GM10266 (cell line): ENCODE data around the gene ADAM21.
"Not testable (repeated sequence)": the region's sequence is repeated elsewhere in the genome, so short reads cannot be mapped to it uniquely, and the experiment has no call there.

Source experiments
- DNase-seq: peaks from one replicate; pipeline ENCODE4 v3.0.0; 2012; ENCODE audit errors: extremely low spot score
- TF ChIP-seq, protein P1 (sequence below): IDR thresholded peaks from 2 replicates; pipeline ENCODE4 v1.5.1; 2012; ENCODE audit warnings: mild to moderate bottlenecking, low read depth; ENCODE audit not compliant: control insufficient read depth, insufficient read depth; ENCODE audit errors: missing control alignments

ADAM21 gene

DNA sequence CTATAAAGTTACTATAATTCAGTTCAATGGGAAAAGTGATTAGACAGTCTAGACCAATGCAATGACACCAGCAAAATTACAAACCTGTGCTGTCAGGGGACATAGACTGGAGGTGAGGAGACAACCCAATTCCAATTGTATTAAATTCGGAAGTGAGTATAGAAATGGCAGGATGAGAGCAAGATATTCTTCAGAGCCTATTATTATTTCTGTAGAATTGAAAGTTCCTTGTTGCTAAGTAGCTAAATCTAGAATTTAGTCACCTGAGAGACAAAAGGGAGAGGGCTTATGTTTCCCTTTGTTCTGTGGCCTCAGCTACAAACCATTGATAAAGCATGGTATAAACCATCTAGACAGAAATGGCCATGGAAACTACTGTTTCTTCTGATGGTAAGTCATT is at the start of gene ADAM21:
Gene ADAM21 (plus strand): TSS at position 301 of the 400 bp plus-strand sequence. CDS start 5,326 bp downstream, outside the sequence.
- no peak for DNase-seq
- TF ChIP-seq, protein P1, sequence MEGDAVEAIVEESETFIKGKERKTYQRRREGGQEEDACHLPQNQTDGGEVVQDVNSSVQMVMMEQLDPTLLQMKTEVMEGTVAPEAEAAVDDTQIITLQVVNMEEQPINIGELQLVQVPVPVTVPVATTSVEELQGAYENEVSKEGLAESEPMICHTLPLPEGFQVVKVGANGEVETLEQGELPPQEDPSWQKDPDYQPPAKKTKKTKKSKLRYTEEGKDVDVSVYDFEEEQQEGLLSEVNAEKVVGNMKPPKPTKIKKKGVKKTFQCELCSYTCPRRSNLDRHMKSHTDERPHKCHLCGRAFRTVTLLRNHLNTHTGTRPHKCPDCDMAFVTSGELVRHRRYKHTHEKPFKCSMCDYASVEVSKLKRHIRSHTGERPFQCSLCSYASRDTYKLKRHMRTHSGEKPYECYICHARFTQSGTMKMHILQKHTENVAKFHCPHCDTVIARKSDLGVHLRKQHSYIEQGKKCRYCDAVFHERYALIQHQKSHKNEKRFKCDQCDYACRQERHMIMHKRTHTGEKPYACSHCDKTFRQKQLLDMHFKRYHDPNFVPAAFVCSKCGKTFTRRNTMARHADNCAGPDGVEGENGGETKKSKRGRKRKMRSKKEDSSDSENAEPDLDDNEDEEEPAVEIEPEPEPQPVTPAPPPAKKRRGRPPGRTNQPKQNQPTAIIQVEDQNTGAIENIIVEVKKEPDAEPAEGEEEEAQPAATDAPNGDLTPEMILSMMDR: no peak

DNA sequence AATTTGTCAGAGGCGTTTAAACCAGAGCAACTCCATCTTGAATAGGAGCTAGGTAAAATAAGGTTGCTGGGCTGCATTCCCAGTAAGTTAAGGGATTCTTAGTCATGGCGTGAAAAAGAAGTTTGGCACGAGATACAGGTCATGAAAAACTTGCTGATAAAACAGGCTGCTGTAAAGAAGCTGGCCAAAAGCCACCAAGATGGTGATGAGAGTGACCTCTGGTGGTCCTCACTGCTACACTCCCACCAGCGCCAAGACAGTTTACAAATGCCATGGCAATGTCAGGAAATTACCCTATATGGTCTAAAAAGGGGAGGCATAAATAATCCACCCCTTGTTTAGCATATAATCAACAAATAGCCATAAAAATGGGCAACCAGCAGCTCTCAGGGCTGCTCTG is 48.6 kb upstream of the ADAM21 start:
- DNase-seq: not testable (repeated sequence)

DNA sequence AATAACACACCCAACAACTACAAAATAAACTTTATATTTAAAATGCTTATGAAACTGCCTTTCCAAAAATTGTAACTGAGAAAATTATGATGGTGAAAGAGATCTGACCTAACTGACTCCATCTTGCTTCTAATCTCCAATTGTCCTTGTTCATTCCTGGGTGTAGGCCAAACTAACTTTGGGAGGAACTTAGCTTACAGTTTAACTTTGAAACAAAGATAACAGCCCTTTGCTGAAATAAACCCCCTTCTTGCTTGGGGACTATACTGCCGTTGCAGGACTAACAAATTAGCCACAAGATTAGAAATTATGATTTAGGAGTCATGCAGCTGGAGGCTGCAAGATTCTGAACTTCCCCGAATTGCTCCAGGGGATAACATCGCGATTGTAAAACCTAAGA is 45.8 kb upstream of the ADAM21 start:
- DNase-seq: not testable (repeated sequence)

DNA sequence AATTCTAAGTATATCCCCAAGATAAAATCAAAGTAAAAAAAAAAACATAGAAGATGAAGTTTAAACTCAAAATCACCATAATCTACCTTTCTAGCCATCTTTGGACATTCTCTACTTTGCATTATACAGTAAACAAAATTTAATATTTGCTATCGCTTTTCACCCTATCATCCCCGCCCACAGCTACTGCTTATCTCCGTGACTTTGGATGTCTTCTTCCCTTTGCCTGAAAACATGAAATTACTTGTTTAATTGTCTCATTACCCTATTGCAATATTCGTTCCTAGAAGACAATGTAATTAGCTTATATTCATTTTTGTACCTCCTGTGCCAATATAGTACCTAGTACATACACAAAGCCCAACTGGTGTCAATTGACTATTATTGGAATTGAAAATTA is 44.4 kb upstream of the ADAM21 start:
- TF ChIP-seq, protein P1: no peak
- DNase-seq: no peak

DNA sequence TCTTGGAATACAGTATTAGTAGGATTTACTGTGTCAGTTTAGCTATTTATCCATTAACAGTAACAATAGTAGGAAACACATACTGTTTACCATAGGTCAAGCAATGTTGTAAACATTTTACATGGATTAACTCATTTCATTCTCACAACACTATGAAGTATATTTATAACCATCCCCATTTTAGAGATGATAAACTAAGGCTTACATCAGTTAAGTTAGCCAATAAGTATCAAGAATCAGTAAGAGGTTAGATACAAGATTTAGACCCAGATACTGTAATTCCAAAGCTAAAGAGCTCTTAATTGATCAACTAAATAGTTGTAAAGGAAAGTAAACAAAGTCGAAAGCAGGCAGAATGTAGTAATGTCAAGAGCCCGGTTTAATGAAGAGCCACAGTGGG is 36.2 kb upstream of the ADAM21 start:
- DNase-seq: no peak
- TF ChIP-seq, protein P1: no peak

DNA sequence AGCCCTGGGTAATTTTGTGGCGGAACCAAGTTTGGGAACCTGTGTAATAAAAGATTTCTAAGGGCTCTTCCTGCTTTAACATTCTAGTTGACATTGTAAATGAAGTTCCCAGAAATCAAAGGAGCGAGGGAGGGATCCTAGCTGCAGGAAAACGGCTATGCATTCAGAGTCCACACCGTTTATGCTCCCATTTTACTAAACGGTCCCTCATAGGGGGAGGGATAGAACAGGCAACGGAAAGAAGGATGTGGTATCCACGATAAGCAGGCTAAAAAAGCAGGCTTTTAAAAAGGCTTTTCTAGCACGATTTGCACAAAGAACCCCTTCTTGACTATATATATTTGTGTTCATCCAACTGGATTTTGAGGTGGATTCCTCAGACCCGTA is 35.6 kb upstream of the ADAM21 start:
- DNase-seq: no peak
- TF ChIP-seq, protein P1: no peak

DNA sequence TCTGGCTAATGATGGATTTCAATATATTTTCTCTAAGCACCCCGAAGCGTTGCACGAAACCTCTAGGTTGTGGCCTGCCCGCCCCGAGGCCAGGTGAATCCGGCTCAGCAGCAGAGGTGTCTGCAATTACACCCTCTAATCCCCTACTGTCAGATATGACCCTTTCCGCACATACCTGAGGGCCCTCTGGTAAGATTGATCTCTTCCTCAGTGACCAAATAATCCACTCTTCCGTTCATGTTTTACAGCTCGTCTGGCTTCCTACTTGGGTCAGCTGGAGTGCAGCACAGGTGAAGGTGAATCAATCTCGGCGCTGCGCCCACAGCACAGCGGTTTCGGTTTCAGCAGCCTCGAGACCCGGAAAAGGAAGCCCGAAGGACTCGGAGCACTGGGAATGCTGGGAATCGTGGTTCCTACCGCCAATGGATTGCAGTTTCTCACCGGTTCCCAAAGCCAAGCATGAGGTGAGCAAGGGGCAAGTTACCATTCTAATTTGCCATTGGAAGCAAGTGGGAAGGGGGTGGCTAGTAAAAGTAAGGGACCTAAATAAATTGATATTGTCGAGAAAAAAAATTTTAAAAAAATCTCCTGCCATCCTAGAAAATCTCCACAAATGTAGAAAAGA is 35.1 kb upstream of the ADAM21 start, which contains the start of gene SYNJ2BP:
Gene SYNJ2BP (minus strand): TSS at position 366 of the 625 bp plus-strand sequence. CDS start 127 bp downstream, at position 239.
- peak; percentile 61 for DNase-seq
- TF ChIP-seq, protein P1: no peak

DNA sequence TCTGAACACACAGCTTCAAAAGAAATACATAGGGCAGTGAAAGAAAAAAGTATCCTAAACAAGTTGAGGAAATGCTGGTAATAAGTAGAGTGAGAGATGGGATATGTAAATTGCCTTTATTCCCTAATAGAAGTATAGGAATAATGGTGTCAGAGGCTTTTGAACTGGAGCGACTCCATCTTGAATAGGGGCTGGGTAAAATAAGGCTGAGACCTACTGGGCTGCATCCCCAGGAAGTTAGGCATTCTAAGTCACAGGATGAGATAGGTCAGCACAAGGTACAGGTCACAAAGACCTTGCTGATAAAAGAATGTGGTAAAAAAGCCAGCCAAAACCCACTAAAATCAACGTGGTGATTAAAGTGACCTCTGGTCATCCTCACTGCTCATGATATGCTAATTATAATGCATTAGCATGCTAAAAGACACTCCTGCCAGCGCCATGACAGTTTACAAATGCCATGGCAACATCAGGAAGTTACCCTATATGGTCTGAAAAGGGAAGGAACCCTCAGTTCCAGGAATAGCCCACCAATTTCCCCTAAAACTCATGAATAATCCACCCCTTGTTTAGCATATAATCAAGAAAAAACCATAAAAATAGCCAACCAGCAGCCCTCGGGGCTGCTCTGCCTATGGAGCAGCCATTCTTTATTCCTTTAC is 32.6 kb upstream of the ADAM21 start:
- not testable (repeated sequence) for DNase-seq

DNA sequence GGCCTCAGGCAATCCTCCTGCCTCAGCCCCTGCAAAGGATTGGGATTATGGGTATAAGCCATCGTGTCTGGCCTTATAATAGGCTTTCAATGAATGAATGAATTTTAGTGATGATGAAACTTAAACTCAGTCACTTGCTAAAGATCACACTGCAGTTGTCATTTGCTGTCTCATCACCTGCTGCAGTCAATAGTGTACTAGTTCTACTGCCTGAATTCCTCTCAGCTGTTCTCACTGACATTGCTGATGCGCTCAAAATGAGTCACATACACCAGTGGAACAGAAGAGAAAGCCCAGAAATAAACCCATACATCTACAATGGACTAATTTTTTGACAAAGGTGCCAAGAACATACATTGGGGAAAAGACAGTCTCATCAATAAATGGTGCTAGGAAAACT is 29.4 kb upstream of the ADAM21 start:
- TF ChIP-seq, protein P1: no peak
- no peak for DNase-seq
